NCI-H1092 treated with DMSO at 0.1 percent for 48 hours (cell line): ENCODE measurements around the gene NACAD.

Source experiments
- DNase-seq: peaks from one replicate; lab custom pipeline; 2025; lab: John Stamatoyannopoulos, UW

Gene NACAD

DNA sequence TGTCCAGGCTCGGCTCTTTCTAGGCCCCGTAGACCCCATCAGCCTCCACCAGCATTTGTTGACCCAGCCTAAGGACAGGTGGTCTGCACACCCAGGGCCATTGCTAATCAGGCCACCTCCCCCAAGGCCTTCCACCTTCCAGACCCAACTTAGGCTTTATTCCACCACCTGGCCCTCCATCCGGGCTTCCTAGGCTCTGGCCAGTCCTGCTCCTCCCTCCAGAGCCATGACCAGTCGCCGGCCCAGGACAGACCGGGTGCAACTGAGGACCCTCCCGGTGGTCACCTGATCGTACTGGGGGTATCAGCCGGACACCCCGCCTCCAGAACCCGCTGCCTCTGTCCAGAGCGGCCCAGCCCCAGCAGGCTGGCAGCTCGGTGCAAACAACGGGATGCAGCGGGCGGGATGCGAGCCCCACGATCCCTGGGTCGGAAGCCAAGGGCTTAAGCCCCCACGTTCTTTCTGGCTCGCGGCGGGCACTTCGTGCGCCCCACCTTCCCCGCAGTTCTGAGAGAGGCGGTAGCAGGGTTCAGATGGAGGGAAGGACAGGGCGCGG lies 545 bp downstream of the NACAD start:
- no peak for DNase-seq

DNA sequence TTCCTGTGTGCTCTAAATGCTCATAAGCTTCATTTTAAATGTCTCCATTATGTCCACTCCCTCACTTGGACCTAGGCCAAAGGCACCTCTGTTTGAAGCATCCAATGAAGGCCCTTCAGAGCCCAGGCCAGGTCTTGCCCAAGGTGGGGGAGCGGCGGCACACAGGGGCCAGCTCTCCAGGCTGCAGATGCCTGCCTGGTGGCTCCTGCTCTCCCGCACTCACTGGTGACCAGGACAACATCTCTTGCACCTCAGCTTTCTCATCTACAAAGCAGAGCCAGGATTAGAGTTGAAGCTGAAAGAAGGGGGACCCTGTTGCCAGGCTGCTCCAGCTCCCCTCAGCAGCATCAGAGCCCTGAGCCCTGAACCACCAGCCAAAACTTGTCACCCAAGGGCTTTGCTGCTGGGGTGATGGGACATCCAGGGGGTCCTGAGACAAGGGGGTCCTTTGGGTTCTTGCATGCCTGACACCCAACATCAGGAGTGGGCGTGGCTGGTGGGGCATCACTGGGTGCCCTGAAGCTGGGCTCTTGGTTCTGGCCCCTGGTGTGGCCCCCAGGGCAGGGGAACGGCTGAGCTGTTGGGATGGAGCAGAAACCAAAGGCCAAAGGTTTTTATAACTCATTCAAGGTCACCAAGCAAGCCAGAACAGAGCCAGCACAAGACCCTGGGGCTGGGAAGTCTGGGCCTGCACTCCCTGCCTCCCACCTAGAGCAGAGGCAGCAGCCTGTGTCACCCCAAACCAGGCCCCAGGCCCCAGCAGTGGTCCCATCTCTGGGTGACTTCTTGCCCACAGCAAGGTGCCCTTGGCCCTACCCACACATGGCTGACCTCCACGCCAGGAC lies 1.2 kb downstream of the NACAD start:
- no peak for DNase-seq

DNA sequence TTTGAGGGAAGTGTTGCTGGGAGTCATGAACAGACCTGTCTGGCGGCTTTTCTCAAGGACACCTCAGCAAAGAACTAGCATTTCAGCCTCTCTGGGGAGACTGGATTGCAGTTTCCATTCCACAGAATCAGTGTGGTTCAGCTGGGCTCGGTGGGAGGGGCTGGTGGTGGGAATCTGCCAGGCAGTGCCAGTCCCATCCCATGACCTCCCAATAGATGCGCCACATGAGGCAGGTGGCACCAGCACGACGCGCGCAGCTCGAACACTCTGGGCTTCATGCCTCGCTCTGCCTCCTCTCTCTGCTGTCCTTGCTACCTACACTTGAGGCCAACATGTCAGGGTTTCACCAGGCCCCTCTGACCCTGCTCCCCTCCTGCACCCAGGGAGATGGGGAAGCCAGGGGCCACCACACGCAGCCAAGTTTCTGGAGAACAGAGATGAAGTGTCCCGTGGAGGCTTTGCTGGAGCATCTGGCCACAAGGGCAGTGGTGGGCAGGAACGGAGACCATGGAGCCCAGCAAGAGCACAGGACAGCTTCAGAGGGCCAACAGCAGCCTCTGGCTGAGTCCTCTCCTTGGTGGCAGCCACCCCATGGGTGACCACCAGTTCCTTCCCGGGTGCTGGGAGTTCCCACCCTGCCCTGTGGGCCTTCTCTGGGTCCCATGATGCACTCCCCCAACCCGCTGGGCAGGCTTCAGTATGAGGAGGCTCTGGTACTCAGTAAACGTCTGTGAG lies 2.3 kb downstream of the NACAD start:
- no peak for DNase-seq

DNA sequence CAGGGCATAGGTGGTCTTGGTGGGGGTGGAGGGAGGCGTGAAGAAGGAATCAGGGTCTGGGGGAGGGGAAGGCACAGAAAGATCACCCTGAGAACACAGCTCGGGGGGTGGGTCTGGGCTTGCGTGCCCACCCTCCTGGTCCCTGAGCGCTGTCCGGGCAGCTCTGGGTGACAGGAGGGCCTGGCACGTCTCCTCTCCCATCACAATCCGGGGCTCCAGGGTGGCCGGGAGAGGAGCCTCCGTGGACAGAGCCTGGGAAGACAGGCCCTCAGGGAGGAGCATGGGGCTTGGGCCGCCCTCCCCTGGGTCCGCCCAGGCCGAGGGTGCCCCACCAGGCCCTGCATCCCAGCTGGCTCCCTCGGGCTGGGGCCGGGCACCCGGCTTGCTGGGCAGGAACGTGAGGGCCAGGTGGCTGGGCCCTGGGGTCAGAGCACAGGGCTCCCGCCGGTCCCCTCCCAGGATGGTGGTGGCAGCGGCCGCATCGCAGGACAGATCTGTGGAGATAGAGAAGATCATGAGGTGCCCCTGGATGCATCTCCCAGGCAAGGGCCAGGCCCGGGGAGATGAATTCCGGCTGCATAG lies 3.1 kb downstream of the NACAD start:
- DNase-seq: no peak

DNA sequence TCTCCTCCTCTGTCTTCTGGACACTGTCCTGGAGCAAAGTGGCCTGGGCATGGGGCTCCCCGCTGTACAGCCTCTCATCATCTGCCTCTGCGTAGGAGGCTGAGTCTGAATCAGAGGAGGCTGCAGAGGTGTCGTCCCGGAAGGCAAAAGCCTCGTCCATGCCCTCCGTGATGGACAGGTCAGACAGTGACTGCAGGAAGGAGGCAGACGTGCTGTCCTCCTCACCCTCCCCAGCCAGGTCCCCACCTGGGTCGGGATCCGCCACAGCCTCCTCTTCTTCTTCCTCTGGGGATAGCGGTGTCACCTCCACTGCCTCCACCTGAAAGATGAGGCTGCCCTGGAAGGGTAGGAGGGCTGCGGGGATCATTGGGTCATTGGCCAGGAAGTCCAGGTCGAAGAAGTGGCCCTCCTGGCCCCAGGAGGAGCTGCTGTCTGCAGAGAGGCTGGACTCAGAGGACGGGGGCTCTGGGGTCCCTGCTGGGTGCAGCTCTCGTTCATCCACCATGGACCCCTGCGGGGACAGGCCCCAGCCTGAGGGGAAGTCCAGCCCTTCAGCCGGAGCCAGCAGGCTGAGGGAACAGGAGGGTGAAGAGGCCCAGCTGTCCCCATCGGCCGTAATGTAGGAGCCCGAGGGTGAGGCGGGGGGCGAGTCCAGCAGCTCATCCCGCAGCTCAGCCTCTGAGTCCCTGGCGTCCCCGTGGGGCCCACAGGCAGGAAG lies 3.7 kb downstream of the NACAD start:
- no peak for DNase-seq

DNA sequence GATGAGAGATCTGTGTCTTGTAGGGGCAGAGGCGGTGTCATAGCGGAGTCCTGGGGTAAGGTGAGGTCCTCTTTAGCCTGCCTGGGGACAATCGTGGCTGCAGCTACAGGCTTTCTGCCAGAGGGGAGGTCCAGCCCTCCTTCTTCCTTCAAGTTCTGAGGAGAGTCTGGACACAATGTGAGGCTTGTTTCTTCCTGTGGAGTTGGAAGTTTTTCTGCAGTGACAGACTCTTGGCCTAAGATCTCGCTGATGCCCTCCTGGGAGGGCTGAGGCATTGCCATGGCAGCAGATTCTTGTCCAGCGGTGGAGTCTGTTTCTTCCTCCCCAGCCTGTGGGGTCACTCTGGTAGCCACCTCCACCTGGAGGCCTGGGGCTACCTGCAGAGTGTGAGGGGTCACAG lies 4.4 kb downstream of the NACAD start:
- DNase-seq: no peak

DNA sequence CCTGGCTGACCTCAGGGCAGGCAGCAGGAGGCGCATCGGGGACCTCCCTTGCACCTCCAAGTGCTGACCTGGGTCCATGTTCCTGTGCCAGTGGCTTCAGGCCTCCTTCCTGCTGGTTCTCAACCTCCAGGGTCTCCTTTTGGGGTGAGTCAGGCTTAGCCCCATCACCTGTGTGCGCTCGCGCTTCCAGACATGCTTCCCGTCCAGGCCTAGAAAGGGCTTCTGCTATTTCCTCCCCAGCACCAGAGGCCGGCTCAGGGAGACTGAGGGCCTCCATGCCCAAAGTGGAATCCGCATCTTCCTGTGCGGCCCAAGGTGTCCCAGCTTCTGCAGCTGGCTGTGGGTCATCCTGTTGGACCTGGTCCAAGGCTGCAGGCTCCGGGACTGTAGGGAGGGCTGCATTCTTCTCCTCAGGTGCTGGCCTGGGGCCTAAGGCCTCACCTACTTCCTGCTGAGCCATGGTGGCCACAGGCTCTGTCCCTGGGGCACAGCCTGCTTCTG lies 5.9 kb downstream of the NACAD start:
- no peak for DNase-seq

DNA sequence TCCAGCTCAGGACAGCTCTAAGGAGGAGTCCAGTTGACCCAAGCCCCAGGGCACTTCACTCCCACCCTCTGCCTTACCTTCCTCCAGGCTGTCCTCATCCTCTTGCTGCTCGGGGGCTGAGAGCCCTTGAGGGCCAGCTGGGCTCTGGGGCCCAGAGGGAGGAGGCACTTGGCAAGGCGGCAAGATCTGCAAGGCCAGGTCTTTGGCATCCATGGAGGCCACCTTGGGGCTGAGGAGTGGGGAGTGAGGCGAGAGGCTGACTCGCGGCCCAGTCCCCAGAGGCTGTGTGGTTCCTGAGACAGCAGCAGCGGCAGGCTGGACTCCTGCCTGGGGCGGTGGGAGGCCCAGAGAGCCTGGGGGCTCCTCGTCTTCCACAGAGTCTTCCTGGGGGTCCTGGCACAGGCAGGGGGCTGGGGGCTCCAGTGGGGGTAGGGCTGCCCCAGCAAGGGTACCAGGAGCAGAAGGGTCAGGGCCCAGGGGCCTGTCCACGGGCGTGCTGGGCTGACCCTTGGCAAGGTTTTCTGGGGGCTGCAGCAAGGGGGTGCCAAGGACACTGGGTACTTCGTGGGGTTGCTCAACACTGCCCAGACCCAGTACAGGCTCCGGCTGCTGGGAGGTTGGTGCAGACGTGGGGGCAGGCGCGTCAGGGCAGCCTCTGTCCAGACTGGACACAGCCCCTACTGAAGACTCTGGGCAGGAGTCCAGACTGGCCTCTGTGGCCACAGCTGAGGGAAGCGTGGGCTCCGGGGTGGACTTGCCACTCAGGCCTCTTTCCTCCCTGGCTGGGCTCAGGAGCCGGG lies 6.5 kb downstream of the NACAD start:
- DNase-seq: no peak

DNA sequence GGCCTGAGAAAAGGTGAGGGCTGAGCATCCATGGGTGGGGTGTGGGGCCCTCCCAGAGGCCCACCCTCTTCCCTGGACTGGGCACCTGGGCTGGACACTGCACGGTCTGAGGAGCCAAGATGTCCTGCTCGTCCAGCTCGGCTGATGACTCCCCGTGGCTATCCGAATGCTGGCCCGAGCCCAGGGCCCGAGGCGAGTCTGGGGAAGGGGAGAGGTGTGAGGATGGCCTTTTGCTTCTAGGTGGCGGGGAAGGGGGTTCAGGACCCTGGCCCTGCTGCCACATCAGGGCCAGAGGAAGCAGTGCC lies 7.1 kb downstream of the NACAD start:
- DNase-seq: no peak

DNA sequence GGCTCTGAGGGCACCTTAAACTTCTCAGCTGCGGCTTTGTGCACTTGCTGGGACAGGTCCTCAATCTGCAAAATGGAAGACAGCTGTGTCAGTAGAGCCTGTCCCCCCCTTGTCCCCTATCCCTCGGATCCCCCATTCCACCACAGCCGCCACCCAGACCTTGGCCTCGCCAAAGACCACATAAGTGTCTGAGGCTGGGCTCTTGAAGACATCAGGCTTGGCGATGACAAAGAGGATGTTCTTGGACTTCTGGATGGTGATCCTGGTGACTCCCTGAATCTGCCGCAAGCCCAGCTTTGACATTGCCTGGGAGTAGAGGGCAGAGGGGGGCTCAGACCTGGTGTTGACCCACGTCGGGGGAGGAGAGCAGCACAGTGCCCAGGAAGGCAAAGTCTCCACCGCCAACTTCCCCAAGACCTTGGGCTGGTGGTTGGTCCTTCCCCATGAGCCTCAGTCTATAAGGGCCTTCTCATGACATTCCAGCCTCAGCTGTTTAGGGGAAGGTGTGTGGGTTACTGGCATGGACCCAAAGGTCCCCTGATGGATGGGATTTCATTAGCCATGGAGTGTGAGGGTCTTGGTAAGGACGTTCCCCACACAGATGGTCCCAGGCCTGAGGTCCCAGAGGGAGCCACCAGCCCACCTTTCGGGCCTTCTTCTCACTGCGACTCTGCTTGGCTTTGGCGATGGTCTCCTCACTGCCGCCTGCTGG lies 7.7 kb downstream of the NACAD start:
- DNase-seq: no peak

DNA sequence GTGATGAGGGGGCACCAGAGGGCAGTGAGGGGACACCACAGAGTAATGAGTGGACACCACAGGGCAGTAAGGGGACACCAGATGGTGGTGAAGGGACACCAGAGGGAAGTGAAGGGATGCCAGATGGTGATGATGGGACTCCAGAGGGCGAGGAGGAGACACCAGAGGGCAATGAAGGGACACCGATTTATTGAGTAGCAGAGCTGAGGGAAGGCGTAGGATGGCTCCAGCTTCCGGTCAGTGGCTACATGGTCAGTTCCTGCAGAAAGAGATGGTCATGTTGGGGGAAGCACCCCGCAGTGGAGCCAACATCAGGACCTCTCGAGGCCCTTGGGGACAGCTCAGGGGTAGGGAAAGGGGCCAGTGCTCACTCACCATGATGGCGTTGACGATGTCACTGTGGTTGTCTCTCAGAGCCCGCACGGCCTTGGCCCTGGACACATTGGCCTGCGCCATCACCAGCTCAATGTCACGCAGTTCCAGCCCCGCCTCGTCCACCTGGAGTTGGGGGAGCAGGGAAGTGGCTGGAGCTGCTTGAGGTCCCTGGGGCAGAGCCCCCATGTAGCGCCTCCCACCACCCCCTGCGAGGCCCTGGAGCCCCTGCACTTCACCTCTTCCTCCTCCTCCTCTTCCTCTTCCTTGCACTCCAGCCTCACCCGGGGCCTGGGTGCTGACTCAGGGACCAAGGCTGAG lies 8.4 kb downstream of the NACAD start:
- DNase-seq: no peak

DNA sequence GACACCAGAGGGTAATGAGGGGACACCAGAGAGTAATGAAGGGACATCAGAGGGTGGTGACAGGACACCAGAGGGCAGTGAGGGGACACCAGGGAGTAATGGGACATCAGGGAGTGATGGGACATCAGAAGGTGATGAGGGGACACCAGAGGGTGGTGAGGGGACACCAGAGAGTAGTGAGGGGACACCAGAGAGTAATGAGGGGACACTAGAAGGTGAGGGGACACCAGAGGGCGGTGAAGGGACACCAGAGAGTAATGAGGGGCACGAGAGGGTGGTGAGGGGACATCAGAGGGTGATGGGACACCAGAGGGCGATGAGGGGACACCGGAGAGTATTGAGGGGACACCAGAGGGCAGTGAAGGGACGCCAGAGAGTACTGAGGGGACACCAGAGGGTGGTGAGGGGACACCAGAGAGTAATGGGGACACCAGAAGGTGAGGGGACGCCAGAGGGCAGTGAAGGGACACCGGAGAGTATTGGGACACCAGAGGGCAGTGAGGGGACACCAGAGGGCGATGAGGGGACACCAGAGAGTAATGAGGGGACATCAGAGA lies 10.6 kb downstream of the NACAD start:
- DNase-seq: no peak

DNA sequence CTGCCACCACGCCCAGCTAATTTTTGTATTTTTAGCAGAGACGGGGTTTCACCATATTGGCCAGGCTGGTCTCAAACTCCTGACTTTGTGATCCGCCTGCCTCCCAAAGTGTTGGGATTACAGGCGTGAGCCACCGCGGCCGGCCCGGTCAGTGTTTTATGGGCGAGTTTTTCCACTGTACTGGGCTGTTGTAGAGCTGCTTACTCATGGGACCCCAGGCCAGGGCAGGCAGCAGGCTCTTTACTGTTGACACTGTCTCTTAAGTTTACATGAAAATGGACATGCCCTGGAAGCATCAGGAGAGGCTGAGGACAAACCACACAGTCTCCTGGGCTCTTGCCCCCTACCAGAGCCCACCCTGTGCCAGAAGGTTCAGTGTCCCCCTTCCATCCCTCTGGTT lies 11.2 kb downstream of the NACAD start:
- no peak for DNase-seq

DNA sequence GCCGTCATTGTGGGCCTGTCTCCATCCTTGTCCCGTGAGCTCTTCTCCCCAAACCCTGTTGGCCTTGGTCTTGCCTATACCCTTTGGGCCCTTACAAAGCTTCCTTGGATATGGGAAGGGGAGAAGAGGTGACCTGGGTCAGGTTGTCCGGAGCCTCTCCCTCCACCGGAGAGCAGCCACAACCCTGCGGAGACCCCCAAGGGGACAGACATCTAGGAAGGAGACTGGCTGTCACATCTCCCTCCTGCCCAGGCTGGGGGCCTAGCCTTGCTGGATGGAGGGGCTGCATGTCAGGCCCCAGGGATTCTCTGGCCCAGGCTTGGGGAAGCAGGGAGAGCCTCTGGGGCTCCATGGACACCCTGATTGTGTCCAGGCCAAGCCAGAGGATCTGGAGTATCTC lies 11.8 kb downstream of the NACAD start:
- DNase-seq: no peak

DNA sequence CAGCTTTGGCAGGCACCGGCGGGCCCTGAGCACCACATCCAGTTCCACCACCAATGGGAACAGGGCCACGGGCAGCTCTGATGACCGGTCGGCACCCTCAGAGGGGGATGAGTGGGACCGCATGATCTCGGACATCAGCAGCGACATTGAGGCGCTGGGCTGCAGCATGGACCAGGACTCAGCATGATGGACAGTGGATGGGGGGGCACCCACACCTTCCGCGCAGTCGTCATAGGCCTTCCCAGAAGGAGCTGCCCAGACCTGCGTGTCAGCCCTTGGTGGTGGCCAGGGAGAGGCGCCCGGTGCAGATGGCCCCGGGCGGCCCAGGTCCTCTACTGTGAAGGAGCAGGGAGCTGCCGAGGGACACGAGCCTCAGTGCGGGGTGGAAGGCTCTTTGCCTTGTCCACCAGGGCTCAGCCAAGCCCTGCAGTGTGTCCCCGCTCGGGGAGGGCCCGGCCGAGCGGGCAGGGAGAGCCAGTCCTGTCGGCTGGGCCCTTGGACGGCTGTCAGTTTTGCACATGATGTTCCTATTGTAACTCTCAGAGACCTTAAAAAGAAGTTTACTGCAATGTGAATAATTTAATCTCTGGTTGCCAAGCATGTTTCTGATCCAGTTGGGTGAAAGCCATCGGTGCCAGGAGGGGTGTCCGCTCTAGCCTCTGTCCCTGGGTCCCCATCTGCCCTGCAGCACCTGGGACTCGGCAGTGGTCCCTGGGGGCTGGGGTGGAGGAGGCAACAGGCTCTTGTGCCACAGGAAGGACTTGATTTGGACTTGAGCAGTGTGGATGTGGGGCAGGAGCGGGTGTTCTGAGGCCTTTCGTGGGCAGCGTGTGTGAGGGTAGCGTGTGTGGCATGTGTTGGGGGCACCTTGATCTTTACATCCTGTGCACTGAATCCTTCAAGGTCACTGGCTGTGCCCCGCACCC lies 12.6 kb downstream of the NACAD start:
- DNase-seq: no peak

DNA sequence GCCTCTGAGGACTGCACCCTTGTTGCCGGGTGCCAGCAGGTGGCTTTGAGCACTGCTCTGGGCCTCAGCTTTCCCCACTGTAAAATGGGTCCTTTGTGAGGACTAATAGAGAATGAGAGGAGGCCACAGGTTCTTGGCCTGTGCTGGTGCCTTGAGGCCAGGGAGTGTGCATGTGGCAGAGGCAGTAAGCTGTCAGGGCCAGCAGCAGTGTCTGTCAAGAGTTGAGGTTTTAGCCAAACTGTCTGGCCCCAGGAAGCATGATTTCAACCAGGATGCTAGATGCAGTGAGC lies 13.5 kb downstream of the NACAD start:
- DNase-seq: no peak

DNA sequence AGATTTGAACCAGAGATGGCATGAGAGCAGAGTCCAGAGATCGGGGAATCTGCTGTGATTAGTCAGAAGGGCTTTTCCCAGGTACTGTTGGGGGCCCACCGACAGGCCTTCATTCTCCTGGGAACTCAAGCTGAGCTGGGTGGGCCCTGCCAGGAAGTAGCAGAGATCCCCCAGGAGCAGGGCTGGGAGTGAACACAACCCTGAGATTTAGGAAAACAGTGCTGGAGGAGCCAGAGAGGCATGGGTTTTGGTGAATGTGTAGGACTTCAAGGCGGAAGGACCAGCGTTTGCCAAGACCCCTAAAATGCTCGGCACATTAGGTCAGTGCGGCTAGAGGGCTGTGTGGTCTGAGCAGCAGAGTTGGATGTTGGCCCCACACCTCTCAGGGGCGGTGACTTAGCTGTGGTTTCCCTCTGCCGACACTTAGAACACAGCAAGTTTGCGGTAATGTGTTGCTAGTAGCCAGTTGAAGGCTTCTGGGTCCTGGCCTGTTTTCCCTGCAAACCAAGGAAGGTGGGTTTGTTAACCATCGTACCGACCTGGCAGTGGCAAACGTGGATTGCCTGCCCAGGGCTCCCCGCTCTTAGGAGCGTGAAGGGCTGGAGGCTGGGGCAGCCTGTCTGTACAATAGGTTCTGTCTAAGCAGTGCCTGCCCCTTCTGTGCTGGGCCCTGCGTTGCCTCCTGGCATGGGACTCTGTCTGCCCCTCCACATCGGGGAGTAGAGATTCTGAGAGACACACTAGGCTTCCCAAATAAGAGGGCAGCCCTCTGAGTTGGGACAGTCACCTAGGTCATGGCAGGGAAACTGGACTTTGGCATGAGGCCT lies 14.0 kb downstream of the NACAD start:
- DNase-seq: no peak
